ENCODE measurements around the gene GTF3A. TPM values are rescaled to one million over a fixed set of nuclear protein-coding genes. Genes with fewer than 3 reads are reported as not detected.
A peak's percentile ranks its signal among the peaks of the same experiment; 100 is the strongest.

The GTF3A gene
- polyA plus RNA-seq (2012; ENCODE audit: low read depth, missing spikeins) = 119 TPM

DNA sequence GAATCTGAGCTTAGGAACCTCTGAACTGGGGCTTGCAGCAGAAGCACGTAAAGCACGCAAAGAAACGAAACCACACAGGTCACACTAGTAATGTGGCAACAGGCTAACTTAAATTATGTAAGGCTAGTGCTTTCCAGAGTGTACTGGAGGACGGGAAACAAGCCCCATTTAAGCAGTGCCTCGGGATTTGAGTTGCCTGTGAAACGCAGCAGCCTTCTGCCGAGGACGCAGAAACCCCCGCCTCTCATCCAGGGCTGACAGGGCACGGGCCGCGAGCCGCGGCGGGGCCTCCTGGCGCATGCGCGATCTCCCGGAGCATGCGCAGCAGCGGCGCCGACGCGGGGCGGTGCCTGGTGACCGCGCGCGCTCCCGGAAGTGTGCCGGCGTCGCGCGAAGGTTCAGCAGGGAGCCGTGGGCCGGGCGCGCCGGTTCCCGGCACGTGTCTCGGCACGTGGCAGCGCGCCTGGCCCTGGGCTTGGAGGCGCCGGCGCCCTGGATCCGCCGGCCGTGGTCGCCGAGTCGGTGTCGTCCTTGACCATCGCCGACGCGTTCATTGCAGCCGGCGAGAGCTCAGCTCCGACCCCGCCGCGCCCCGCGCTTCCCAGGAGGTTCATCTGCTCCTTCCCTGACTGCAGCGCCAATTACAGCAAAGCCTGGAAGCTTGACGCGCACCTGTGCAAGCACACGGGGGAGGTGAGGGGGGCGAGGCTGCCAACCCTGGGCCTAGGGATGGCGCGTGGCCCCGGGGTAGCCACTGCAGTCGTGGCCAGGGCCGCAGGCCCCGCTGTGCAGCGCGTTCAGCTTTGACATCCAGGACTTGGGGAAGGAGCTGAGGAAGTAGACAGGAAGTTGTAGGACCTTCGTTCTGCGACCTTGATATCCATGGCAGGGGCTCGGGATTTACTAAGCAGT lies at the start of gene GTF3A:
Gene GTF3A, plus strand, starts transcription at position 374 of the 912 bp plus-strand sequence.
- FAIRE-seq = peak; percentile 99
- peak; percentile 66; the same call in 1 of the 2 replicates for TF ChIP-seq POU2F2 (IDR thresholded peaks at IDR 0.05; ENCODE audit: low read depth, low read length)
- no peak for TF ChIP-seq SPI1 (IDR thresholded peaks at IDR 0.05; ENCODE audit: low read depth, low read length)
- TF ChIP-seq PAX5 (IDR thresholded peaks at IDR 0.05; ENCODE audit: insufficient read depth, low read length, severe bottlenecking) = peak; percentile 7
- TF ChIP-seq POLR2A (IDR thresholded peaks at IDR 0.05; ENCODE audit: low read depth, low read length) = peak; percentile 85
- peak; percentile 64 for TF ChIP-seq TAF1 (IDR thresholded peaks at IDR 0.05; ENCODE audit: low read depth, low read length)
- peak; percentile 51 for TF ChIP-seq POLR2AphosphoS5 (IDR thresholded peaks at IDR 0.05; ENCODE audit: low read depth, low read length)
- peak; percentile 87 for DNase-seq (ENCODE audit: insufficient read length, low spot score)

DNA sequence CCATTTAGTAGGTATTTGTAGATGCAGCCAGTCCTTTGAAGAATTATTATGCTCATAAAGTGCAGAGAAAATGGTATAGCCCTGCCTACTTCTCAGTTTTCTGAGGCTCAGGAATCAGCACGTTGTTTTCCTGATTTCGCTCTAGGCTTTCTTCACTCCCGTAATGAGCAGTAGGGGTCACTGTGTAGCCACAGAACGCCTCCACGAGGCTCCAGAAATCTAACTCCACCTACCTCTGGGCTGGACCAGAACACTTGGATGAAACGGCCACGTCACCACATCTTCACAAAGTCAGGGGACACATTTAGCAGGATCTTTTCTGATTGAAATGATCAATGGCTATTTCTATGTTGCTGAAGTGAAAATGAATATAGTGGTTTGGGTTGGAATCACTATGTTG lies 49.8 kb upstream of the GTF3A start:
- peak; percentile 47 for FAIRE-seq
- peak; percentile 57 for DNase-seq (ENCODE audit: insufficient read length, low spot score)
- no peak for TF ChIP-seq POLR2AphosphoS5 (IDR thresholded peaks at IDR 0.05; ENCODE audit: low read depth, low read length)
- TF ChIP-seq PAX5 (IDR thresholded peaks at IDR 0.05; ENCODE audit: insufficient read depth, low read length, severe bottlenecking) = no peak
- TF ChIP-seq POU2F2 (IDR thresholded peaks at IDR 0.05; ENCODE audit: low read depth, low read length) = no peak
- no peak for TF ChIP-seq SPI1 (IDR thresholded peaks at IDR 0.05; ENCODE audit: low read depth, low read length)
- TF ChIP-seq POLR2A (IDR thresholded peaks at IDR 0.05; ENCODE audit: low read depth, low read length) = no peak

DNA sequence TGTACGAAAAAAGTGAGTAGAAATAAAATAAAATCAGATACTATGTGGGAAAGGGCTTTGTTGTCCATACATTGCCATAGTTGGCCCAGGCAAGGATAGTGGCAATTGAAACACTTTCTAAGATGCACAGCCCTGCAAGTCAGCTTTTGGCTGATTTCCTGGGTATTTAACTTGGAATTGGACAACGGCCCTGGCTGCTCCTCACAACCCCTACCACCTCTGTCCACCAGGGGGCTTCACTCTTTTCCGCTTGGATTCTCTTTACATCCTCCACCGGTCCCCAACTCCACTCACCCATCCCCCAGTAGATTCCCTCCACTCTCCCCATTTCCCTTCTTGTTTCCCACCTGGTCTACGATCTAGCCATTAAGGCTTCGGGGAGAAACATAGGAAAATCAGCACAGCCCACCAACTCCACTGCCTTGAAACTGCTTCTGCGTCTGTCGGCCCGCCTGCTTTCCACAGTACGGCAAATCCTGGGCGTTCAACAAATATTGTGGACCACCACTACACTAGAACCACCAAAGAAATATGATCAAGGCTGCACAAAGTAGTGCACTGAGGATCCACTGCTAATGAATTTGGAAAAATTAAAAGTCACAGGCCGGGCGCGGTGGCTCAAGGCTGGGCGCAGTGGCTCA lies 48.6 kb upstream of the GTF3A start:
- DNase-seq (ENCODE audit: insufficient read length, low spot score) (peak; percentile 47), FAIRE-seq (no peak)
- TF ChIP-seq POU2F2 (IDR thresholded peaks at IDR 0.05; ENCODE audit: low read depth, low read length) (no peak), TAF1 (IDR thresholded peaks at IDR 0.05; ENCODE audit: low read depth, low read length) (no peak), POLR2AphosphoS5 (IDR thresholded peaks at IDR 0.05; ENCODE audit: low read depth, low read length) (no peak), PAX5 (IDR thresholded peaks at IDR 0.05; ENCODE audit: insufficient read depth, low read length, severe bottlenecking) (no peak), SPI1 (IDR thresholded peaks at IDR 0.05; ENCODE audit: low read depth, low read length) (no peak), POLR2A (IDR thresholded peaks at IDR 0.05; ENCODE audit: low read depth, low read length) (no peak)

DNA sequence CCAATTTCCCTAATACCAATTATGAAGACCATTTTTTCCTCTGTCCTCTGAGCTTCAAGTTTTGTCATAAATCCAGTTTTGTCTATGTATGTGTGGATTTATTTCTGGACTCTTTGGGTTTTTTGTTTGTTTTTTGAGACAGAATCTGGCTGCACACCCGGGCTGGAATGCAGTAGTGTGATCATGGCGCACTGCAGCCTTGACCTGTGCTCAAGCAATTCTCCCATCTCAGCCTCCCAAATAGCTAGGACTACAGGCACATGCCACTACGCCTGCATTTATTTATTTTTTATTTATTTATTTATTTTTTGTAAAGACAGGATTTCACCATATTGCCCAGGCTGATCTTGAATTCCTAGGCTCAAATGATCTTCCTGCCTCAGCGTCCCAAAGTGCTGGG lies 45.3 kb upstream of the GTF3A start:
- FAIRE-seq (no peak), DNase-seq (ENCODE audit: insufficient read length, low spot score) (no peak)
- no peak for TF ChIP-seq TAF1 (IDR thresholded peaks at IDR 0.05; ENCODE audit: low read depth, low read length)
- TF ChIP-seq POU2F2 (IDR thresholded peaks at IDR 0.05; ENCODE audit: low read depth, low read length) = no peak
- TF ChIP-seq PAX5 (IDR thresholded peaks at IDR 0.05; ENCODE audit: insufficient read depth, low read length, severe bottlenecking) = no peak
- no peak for TF ChIP-seq POLR2A (IDR thresholded peaks at IDR 0.05; ENCODE audit: low read depth, low read length)
- TF ChIP-seq SPI1 (IDR thresholded peaks at IDR 0.05; ENCODE audit: low read depth, low read length) = no peak

DNA sequence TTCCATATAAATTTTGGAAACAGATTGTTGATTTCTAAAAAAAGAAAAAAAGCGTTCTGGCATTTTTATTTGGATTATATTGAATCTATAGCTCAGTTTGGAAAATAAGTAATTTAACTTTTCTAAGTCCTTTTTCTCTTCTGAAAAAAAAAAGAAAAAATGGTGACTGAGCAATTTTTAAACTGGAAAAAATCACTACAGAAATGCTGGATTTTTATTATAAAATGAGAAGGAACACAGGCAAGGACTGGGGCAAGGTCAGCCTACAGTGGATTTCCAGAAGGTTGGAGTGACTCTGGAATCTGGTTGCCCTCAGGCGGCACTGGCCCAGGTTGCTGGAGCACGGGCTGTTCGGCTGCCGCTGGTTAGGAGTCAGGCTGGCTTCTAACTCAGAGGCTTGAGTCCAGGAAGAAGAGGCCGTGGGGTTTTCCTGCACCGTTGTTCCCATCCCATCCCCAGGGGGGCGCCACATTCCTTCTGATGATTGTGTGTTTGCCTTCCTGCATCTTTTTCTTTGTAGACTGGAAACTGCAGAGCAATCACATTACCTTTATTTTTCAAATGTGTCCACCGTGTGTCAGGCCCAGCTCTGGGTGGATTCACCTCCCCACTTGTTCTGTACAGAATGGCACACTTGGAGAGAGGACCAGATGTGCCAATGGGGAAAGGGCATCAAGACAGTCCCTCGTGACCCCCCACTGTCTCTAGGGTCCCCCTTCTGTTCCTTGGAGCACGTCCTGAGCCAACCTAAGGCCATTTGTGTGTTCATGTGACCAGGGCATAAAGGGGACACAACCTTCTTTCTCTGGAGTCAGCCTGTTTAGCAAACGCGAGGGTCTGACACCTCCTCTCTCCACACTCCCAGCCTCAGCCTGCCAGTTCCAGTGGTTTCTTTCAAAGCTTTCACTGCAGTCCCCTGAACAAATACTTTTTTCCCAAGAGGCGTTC lies 44.5 kb upstream of the GTF3A start:
- FAIRE-seq = peak; percentile 79
- TF ChIP-seq POLR2A (IDR thresholded peaks at IDR 0.05; ENCODE audit: low read depth, low read length) (no peak), PAX5 (IDR thresholded peaks at IDR 0.05; ENCODE audit: insufficient read depth, low read length, severe bottlenecking) (no peak), TAF1 (IDR thresholded peaks at IDR 0.05; ENCODE audit: low read depth, low read length) (no peak), POU2F2 (IDR thresholded peaks at IDR 0.05; ENCODE audit: low read depth, low read length) (no peak), SPI1 (IDR thresholded peaks at IDR 0.05; ENCODE audit: low read depth, low read length) (no peak), POLR2AphosphoS5 (IDR thresholded peaks at IDR 0.05; ENCODE audit: low read depth, low read length) (no peak)
- DNase-seq (ENCODE audit: insufficient read length, low spot score) = peak; percentile 44

DNA sequence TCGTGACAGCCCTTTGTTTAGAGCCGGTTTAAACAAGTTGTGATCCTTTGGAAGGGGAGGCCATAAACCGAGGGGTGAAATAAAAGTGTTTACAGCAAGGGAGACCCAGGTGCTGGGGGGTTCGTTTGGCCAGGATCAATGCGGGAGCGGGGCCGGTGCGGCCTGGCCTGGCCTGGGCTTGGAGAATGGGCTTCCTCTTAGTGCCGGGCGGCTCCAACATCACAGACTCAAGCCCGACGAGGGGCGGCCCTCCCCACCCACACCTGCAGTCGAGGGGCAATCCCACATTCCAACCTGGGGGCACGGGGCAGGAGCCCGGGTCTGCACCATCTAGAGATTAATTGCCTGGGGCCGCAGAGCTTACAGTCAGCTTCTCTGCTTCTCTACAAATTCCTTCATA lies 42.8 kb upstream of the GTF3A start:
- FAIRE-seq = no peak
- no peak for TF ChIP-seq POLR2A (IDR thresholded peaks at IDR 0.05; ENCODE audit: low read depth, low read length)
- DNase-seq (ENCODE audit: insufficient read length, low spot score) = no peak

DNA sequence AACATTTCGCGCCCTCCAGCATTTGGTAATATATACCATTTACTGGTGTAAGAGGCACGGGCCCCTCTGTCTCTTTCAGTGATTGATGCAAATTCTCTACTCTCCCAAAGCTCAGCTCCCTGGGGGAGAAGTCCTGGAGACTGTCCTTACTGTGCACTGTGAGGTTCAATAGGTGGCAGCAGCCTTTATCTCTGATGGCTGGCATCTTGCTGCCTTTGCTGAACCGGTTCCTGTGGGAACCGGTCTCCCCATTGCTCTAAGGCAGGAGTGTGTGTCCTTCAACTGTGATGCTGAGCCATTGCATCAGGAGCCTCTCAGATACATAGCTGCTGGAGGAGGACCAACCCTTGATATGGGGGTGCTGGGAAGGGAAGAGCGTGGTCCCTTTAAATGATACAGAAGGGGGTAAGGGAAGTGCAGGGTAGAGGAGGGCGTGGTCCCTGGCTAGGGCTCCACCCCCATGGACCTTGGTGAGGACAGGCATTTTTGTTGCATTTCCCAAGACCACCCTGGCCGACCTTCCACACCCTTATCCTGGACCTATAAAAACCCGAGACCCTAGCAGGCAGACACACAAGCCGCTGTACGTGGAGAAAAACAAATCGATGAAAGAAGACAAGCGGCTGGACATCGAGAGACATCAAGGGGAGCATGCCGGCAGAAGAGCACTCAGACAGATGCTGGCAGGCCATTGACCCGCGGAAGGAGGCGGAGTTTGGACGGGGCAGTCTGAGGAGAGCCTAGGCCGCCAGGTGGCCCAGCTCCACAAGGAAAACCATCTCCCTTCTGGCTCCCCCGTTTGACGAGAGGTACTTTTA lies 41.1 kb upstream of the GTF3A start:
- no peak for TF ChIP-seq SPI1 (IDR thresholded peaks at IDR 0.05; ENCODE audit: low read depth, low read length)
- DNase-seq (ENCODE audit: insufficient read length, low spot score) = no peak

DNA sequence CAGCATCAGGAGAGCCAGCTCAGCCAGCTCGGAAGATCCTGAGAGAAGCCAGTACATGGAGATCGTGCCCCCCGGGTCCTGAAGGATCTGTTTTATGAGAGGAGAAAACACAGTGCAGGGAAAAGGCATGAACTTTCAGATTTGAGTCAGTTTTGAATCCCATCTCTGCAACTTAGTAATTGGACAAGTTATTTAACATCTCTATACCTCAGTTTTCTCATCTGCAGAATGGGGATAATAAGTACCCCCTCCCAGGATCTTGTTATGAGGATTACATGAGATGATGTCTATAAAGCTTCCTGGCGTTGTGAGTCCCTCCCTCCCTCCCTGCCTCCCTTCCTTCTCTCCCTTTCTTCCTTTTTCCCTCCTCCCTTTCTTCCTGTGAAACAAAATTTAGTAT lies 40.1 kb upstream of the GTF3A start:
- FAIRE-seq (no peak), DNase-seq (ENCODE audit: insufficient read length, low spot score) (no peak)
- no peak for TF ChIP-seq POU2F2 (IDR thresholded peaks at IDR 0.05; ENCODE audit: low read depth, low read length)
- no peak for TF ChIP-seq TAF1 (IDR thresholded peaks at IDR 0.05; ENCODE audit: low read depth, low read length)
- no peak for TF ChIP-seq POLR2A (IDR thresholded peaks at IDR 0.05; ENCODE audit: low read depth, low read length)
- TF ChIP-seq POLR2AphosphoS5 (IDR thresholded peaks at IDR 0.05; ENCODE audit: low read depth, low read length) = no peak
- no peak for TF ChIP-seq PAX5 (IDR thresholded peaks at IDR 0.05; ENCODE audit: insufficient read depth, low read length, severe bottlenecking)
- no peak for TF ChIP-seq SPI1 (IDR thresholded peaks at IDR 0.05; ENCODE audit: low read depth, low read length)

More for the DNA sequence above, 41.1 kb upstream of the GTF3A start:
- no peak for FAIRE-seq
